ENCODE measurements around the gene COA1. TPM values are rescaled to one million over a fixed set of nuclear protein-coding genes. Genes with fewer than 3 reads are reported as not detected.

The COA1 gene
- polyA plus RNA-seq, 1 donor (not counting 4 experiments of a cell fraction or from before 2014, with no cell fraction given), result 32.2 TPM

DNA sequence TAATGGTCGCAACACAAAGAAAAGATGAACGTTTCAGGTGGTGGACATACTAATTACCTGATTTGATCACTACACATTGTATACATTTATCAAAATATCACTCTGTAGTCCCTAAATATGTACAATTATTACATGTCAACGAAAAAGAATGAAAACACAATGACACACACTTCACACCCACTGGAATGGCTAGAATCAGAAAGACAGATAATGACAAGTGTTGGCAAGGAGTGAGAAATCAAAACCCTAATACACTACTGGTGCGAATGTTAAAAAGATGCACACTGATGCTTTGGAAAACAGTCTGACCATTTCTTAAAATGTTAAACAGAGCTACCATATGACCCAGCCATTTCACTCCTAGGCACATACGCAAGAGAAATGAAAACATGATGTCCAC is 2.3 kb downstream of the COA1 start:
- Histone ChIP-seq H3K9me3 (ENCODE audit: control insufficient read depth, low read depth, low read length) (no peaks in the 10 kb centered on the region), H3K4me2 (ENCODE audit: control insufficient read depth, extremely low read depth, insufficient read depth, low read depth, low read length) (peak overlapping the region; percentile 3), H3K27me3 (ENCODE audit: control insufficient read depth, extremely low read depth, insufficient read depth, low read length) (no peaks in the 10 kb centered on the region), H3K4me1 (ENCODE audit: control insufficient read depth, extremely low read depth, insufficient read depth, low read length) (peaks cover 7% of the 10 kb centered on the region), H2AFZ (ENCODE audit: control insufficient read depth, low read length) (no peak overlapping the region), H3K36me3 (ENCODE audit: control insufficient read depth in 2 of 2, extremely low read depth in 1 of 2, insufficient read depth in 2 of 2, low read length in 2 of 2) (no peaks in the 10 kb centered on the region), H3K4me3 (ENCODE audit: control insufficient read depth in 2 of 3, extremely low read depth in 1 of 3, insufficient read depth in 2 of 3, low read depth in 1 of 3, low read length in 3 of 3) (no peak overlapping the region), H3K79me2 (ENCODE audit: control insufficient read depth, insufficient read depth, low read length) (peaks cover 70% of the 10 kb centered on the region), H3K9ac (ENCODE audit: control insufficient read depth, extremely low read depth, insufficient read depth, low read length) (no peak overlapping the region), H4K20me1 (ENCODE audit: control insufficient read depth, extremely low read depth, insufficient read depth, low read length) (no peaks in the 10 kb centered on the region), H3K9me1 (ENCODE audit: control insufficient read depth, extremely low read depth, insufficient read depth, low read length) (no peaks in the 10 kb centered on the region), H3K27ac (ENCODE audit: control insufficient read depth, insufficient read depth, low read length) (no peak overlapping the region)
- FAIRE-seq, result no peak
- TF ChIP-seq, protein P1, sequence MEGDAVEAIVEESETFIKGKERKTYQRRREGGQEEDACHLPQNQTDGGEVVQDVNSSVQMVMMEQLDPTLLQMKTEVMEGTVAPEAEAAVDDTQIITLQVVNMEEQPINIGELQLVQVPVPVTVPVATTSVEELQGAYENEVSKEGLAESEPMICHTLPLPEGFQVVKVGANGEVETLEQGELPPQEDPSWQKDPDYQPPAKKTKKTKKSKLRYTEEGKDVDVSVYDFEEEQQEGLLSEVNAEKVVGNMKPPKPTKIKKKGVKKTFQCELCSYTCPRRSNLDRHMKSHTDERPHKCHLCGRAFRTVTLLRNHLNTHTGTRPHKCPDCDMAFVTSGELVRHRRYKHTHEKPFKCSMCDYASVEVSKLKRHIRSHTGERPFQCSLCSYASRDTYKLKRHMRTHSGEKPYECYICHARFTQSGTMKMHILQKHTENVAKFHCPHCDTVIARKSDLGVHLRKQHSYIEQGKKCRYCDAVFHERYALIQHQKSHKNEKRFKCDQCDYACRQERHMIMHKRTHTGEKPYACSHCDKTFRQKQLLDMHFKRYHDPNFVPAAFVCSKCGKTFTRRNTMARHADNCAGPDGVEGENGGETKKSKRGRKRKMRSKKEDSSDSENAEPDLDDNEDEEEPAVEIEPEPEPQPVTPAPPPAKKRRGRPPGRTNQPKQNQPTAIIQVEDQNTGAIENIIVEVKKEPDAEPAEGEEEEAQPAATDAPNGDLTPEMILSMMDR (optimal IDR thresholded peaks at IDR 0.05 in 1 of 3, IDR thresholded peaks at IDR 0.05 in 1 of 3, conservative IDR thresholded peaks at IDR 0.05 in 1 of 3; ENCODE audit: extremely low read depth in 1 of 3, insufficient read depth in 2 of 3, low read length in 3 of 3), result no peak
- TF ChIP-seq EZH2 (IDR thresholded peaks at IDR 0.05; ENCODE audit: low read length), result no peak
- DNase-seq (ENCODE audit: low read depth, low spot score), result no peak
- dilution Hi-C loops (cut with MboI; ENCODE audit: extremely low pct_ligation_motif_present, low sequenced_read_pairs), result no loop called here

DNA sequence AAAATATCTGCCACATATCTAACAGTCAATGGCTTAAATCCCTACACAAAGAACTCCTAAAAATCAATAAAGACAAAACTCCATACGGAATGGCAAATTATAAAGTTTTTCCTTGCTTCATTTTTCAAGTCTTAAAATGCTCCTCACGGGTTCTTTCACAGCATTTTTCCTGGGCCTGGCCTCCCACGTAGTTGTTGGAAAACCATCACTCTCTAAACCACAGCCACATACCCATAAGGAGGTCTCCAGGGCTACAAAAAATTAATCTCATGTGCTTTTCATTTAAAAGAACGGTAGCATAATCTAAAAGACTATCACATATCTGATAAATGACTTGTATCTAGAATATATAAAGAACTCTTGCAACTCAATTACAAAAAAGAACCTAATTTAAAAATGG is 2.9 kb downstream of the COA1 start:
- Histone ChIP-seq H3K9ac (ENCODE audit: control insufficient read depth, extremely low read depth, insufficient read depth, low read length) (no peak overlapping the region), H3K4me1 (ENCODE audit: control insufficient read depth, extremely low read depth, insufficient read depth, low read length) (peaks cover 7% of the 10 kb centered on the region), H3K27me3 (ENCODE audit: control insufficient read depth, extremely low read depth, insufficient read depth, low read length) (no peaks in the 10 kb centered on the region), H3K79me2 (ENCODE audit: control insufficient read depth, insufficient read depth, low read length) (peaks cover 74% of the 10 kb centered on the region), H3K27ac (ENCODE audit: control insufficient read depth, insufficient read depth, low read length) (no peak overlapping the region), H3K9me3 (ENCODE audit: control insufficient read depth, low read depth, low read length) (no peaks in the 10 kb centered on the region), H3K36me3 (ENCODE audit: control insufficient read depth in 2 of 2, extremely low read depth in 1 of 2, insufficient read depth in 2 of 2, low read length in 2 of 2) (no peaks in the 10 kb centered on the region), H2AFZ (ENCODE audit: control insufficient read depth, low read length) (no peak overlapping the region), H3K4me2 (ENCODE audit: control insufficient read depth, extremely low read depth, insufficient read depth, low read depth, low read length) (no peak overlapping the region), H3K4me3 (ENCODE audit: control insufficient read depth in 2 of 3, extremely low read depth in 1 of 3, insufficient read depth in 2 of 3, low read depth in 1 of 3, low read length in 3 of 3) (no peak overlapping the region), H4K20me1 (ENCODE audit: control insufficient read depth, extremely low read depth, insufficient read depth, low read length) (no peaks in the 10 kb centered on the region), H3K9me1 (ENCODE audit: control insufficient read depth, extremely low read depth, insufficient read depth, low read length) (no peaks in the 10 kb centered on the region)
- DNase-seq (ENCODE audit: low read depth, low spot score), result no peak
- no peak for FAIRE-seq
- TF ChIP-seq, protein P1 (optimal IDR thresholded peaks at IDR 0.05 in 1 of 3, IDR thresholded peaks at IDR 0.05 in 1 of 3, conservative IDR thresholded peaks at IDR 0.05 in 1 of 3; ENCODE audit: extremely low read depth in 1 of 3, insufficient read depth in 2 of 3, low read length in 3 of 3), result no peak
- no peak for TF ChIP-seq EZH2 (IDR thresholded peaks at IDR 0.05; ENCODE audit: low read length)
- dilution Hi-C loops (cut with MboI; ENCODE audit: extremely low pct_ligation_motif_present, low sequenced_read_pairs), result no loop called here
